ENCODE data around the gene CEP192.
A peak's percentile ranks its signal among the peaks of the same experiment; 100 is the strongest.

The CEP192 gene

GRCh38 chr18:12990967-12991820 lies at the start of gene CEP192:
Gene CEP192 (plus strand): TSS chr18:12991362. CDS start chr18:12999425, 8,063 bp downstream.
- Histone ChIP-seq H3K27me3 (ENCODE audit: insufficient read depth, low read length) (no peaks in the 10 kb centered on the region), H3K9me3 (ENCODE audit: insufficient read depth, low read depth, low read length) (no peaks in the 10 kb centered on the region), H3K9ac (ENCODE audit: low read depth, low read length) (peak within 1 kb of the TSS; percentile 95), H3K27ac (ENCODE audit: low read length) (peak within 1 kb of the TSS; percentile 69), H3K4me1 (ENCODE audit: insufficient read depth, low read length) (peaks cover 22% of the 10 kb centered on the region), H3K4me3 (ENCODE audit: low read length) (peak within 1 kb of the TSS; percentile 94), H3K36me3 (ENCODE audit: insufficient read depth, low read depth, low read length) (peaks cover 9% of the 10 kb centered on the region)

- peaks cover 4% of the 10 kb centered on the region; the same call in 1 of the 2 replicates for H3K4me1 ChIP-seq (ENCODE audit: insufficient read depth, low read length)
- no peak overlapping the region for H3K9ac ChIP-seq (ENCODE audit: low read depth, low read length)
- H3K36me3 ChIP-seq (ENCODE audit: insufficient read depth, low read depth, low read length): no peaks in the 10 kb centered on the region
- no peak overlapping the region for H3K27ac ChIP-seq (ENCODE audit: low read length)
- H3K27me3 ChIP-seq (ENCODE audit: insufficient read depth, low read length): no peaks in the 10 kb centered on the region
- no peak overlapping the region for H3K4me3 ChIP-seq (ENCODE audit: low read length)
- H3K9me3 ChIP-seq (ENCODE audit: insufficient read depth, low read depth, low read length): no peaks in the 10 kb centered on the region
These were observed 47.9 kb upstream of the CEP192 start for GRCh38 chr18:12943215-12943614.

GRCh38 chr18:12944709-12945108 lies 46.5 kb upstream of the CEP192 start:
- H3K9ac ChIP-seq (ENCODE audit: low read depth, low read length): no peak overlapping the region
- H3K36me3 ChIP-seq (ENCODE audit: insufficient read depth, low read depth, low read length): peaks cover 2% of the 10 kb centered on the region; the same call in 1 of the 2 replicates
- H3K9me3 ChIP-seq (ENCODE audit: insufficient read depth, low read depth, low read length): no peaks in the 10 kb centered on the region
- peaks cover 4% of the 10 kb centered on the region; the same call in 1 of the 2 replicates for H3K4me1 ChIP-seq (ENCODE audit: insufficient read depth, low read length)
- H3K27me3 ChIP-seq (ENCODE audit: insufficient read depth, low read length): no peaks in the 10 kb centered on the region
- H3K4me3 ChIP-seq (ENCODE audit: low read length): no peak overlapping the region
- no peak overlapping the region for H3K27ac ChIP-seq (ENCODE audit: low read length)

GRCh38 chr18:12946549-12947284 lies 44.4 kb upstream of the CEP192 start:
- peaks cover 6% of the 10 kb centered on the region; the same call in 1 of the 2 replicates for H3K36me3 ChIP-seq (ENCODE audit: insufficient read depth, low read depth, low read length)
- H3K4me1 ChIP-seq (ENCODE audit: insufficient read depth, low read length): peaks cover 4% of the 10 kb centered on the region; the same call in 1 of the 2 replicates
- H3K27ac ChIP-seq (ENCODE audit: low read length): no peak overlapping the region
- H3K27me3 ChIP-seq (ENCODE audit: insufficient read depth, low read length): no peaks in the 10 kb centered on the region
- H3K4me3 ChIP-seq (ENCODE audit: low read length): peak overlapping the region; percentile 85
- no peaks in the 10 kb centered on the region for H3K9me3 ChIP-seq (ENCODE audit: insufficient read depth, low read depth, low read length)
- H3K9ac ChIP-seq (ENCODE audit: low read depth, low read length): peak overlapping the region; percentile 64; the same call in 1 of the 2 replicates

- H3K27ac ChIP-seq (ENCODE audit: low read length): peak within 1 kb of the TSS; percentile 87
- H3K27me3 ChIP-seq (ENCODE audit: insufficient read depth, low read length): no peaks in the 10 kb centered on the region
- peak within 1 kb of the TSS; percentile 88 for H3K9ac ChIP-seq (ENCODE audit: low read depth, low read length)
- no peaks in the 10 kb centered on the region for H3K9me3 ChIP-seq (ENCODE audit: insufficient read depth, low read depth, low read length)
- H3K4me1 ChIP-seq (ENCODE audit: insufficient read depth, low read length): peaks cover 4% of the 10 kb centered on the region; the same call in 1 of the 2 replicates
- H3K36me3 ChIP-seq (ENCODE audit: insufficient read depth, low read depth, low read length): peaks cover 9% of the 10 kb centered on the region
- peak within 1 kb of the TSS; percentile 85 for H3K4me3 ChIP-seq (ENCODE audit: low read length)
These were observed 43.7 kb upstream of the CEP192 start, which contains the start of gene SEH1L for GRCh38 chr18:12947285-12948049. Gene SEH1L (plus strand): TSS chr18:12948011. CDS start chr18:12948122, 111 bp downstream.

GRCh38 chr18:12948050-12948804 lies 42.9 kb upstream of the CEP192 start:
- peaks cover 4% of the 10 kb centered on the region; the same call in 1 of the 2 replicates for H3K4me1 ChIP-seq (ENCODE audit: insufficient read depth, low read length)

GRCh38 chr18:12958478-12958877 lies 32.7 kb upstream of the CEP192 start:
- no peaks in the 10 kb centered on the region for H3K4me1 ChIP-seq (ENCODE audit: insufficient read depth, low read length)
- H3K9me3 ChIP-seq (ENCODE audit: insufficient read depth, low read depth, low read length): no peaks in the 10 kb centered on the region
- peaks cover 74% of the 10 kb centered on the region for H3K36me3 ChIP-seq (ENCODE audit: insufficient read depth, low read depth, low read length)
- H3K4me3 ChIP-seq (ENCODE audit: low read length): no peak overlapping the region
- no peaks in the 10 kb centered on the region for H3K27me3 ChIP-seq (ENCODE audit: insufficient read depth, low read length)
- H3K9ac ChIP-seq (ENCODE audit: low read depth, low read length): no peak overlapping the region
- no peak overlapping the region for H3K27ac ChIP-seq (ENCODE audit: low read length)

More at GRCh38 chr18:12948050-12948804, 42.9 kb upstream of the CEP192 start:
- H3K4me3 ChIP-seq (ENCODE audit: low read length): peak overlapping the region; percentile 81
- peak overlapping the region; percentile 87 for H3K27ac ChIP-seq (ENCODE audit: low read length)
- H3K9me3 ChIP-seq (ENCODE audit: insufficient read depth, low read depth, low read length): no peaks in the 10 kb centered on the region
- peaks cover 15% of the 10 kb centered on the region for H3K36me3 ChIP-seq (ENCODE audit: insufficient read depth, low read depth, low read length)
- H3K27me3 ChIP-seq (ENCODE audit: insufficient read depth, low read length): no peaks in the 10 kb centered on the region
- H3K9ac ChIP-seq (ENCODE audit: low read depth, low read length): peak overlapping the region; percentile 88

- Histone ChIP-seq H3K9me3 (ENCODE audit: insufficient read depth, low read depth, low read length) (no peaks in the 10 kb centered on the region), H3K36me3 (ENCODE audit: insufficient read depth, low read depth, low read length) (peaks cover 74% of the 10 kb centered on the region), H3K4me1 (ENCODE audit: insufficient read depth, low read length) (no peaks in the 10 kb centered on the region), H3K27me3 (ENCODE audit: insufficient read depth, low read length) (no peaks in the 10 kb centered on the region), H3K4me3 (ENCODE audit: low read length) (no peak overlapping the region), H3K9ac (ENCODE audit: low read depth, low read length) (no peak overlapping the region), H3K27ac (ENCODE audit: low read length) (no peak overlapping the region)
These were observed 30.8 kb upstream of the CEP192 start for GRCh38 chr18:12960395-12960794.

- Histone ChIP-seq H3K4me3 (ENCODE audit: low read length) (no peak overlapping the region), H3K9ac (ENCODE audit: low read depth, low read length) (no peak overlapping the region), H3K36me3 (ENCODE audit: insufficient read depth, low read depth, low read length) (peaks cover 74% of the 10 kb centered on the region), H3K27ac (ENCODE audit: low read length) (no peak overlapping the region), H3K4me1 (ENCODE audit: insufficient read depth, low read length) (no peaks in the 10 kb centered on the region), H3K9me3 (ENCODE audit: insufficient read depth, low read depth, low read length) (no peaks in the 10 kb centered on the region), H3K27me3 (ENCODE audit: insufficient read depth, low read length) (no peaks in the 10 kb centered on the region)
These were observed 30.2 kb upstream of the CEP192 start for GRCh38 chr18:12960853-12961397.

- Histone ChIP-seq H3K9me3 (ENCODE audit: insufficient read depth, low read depth, low read length) (no peaks in the 10 kb centered on the region), H3K27ac (ENCODE audit: low read length) (no peak overlapping the region), H3K4me3 (ENCODE audit: low read length) (no peak overlapping the region), H3K36me3 (ENCODE audit: insufficient read depth, low read depth, low read length) (peaks cover 84% of the 10 kb centered on the region), H3K27me3 (ENCODE audit: insufficient read depth, low read length) (no peaks in the 10 kb centered on the region), H3K9ac (ENCODE audit: low read depth, low read length) (no peak overlapping the region), H3K4me1 (ENCODE audit: insufficient read depth, low read length) (no peaks in the 10 kb centered on the region)
These were observed 28.1 kb upstream of the CEP192 start for GRCh38 chr18:12963069-12963468.
